ENCODE measurements around the gene SLC26A6.

Gene SLC26A6

DNA sequence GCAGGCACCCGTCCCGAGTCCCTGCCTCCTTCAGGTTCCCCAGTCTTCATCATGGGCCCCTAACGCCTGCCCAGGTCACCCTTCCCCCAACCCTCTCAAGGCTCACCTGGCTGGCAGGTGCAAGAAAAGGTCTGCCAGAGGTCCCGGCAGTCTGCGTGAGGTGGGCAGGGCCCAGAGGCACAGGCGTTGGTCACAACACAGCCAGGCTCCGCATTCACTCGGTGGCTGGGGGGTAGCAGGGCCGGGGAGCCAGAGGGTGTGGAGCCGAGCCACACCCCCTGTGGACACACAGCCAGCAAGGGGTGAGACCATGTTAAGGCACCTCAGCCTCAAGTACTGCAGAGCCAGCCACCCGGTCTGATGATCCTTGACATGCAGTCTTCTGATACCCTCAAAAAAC lies 16.5 kb upstream of the SLC26A6 start:
- TF ChIP-seq CTCF (IDR thresholded peaks at IDR 0.05; ENCODE audit: extremely low read depth, missing control alignments), result no peak
- DNase-seq (ENCODE audit: low spot score), result no peak

GRCh38 chr3:48650723-48651122 lies 15.5 kb upstream of the SLC26A6 start:
- TF ChIP-seq CTCF (IDR thresholded peaks at IDR 0.05; ENCODE audit: extremely low read depth, missing control alignments), result no peak
- no peak for DNase-seq (ENCODE audit: low spot score)

- no peak for TF ChIP-seq CTCF (IDR thresholded peaks at IDR 0.05; ENCODE audit: extremely low read depth, missing control alignments)
- DNase-seq (ENCODE audit: low spot score), result no peak
These were observed 13.1 kb upstream of the SLC26A6 start for GRCh38 chr3:48648188-48648850.

- DNase-seq (ENCODE audit: low spot score), result no peak
- no peak for TF ChIP-seq CTCF (IDR thresholded peaks at IDR 0.05; ENCODE audit: extremely low read depth, missing control alignments)
These were observed 12.5 kb upstream of the SLC26A6 start for GRCh38 chr3:48647714-48648113.

- no peak for DNase-seq (ENCODE audit: low spot score)
These were observed 9.9 kb upstream of the SLC26A6 start for GRCh38 chr3:48644898-48645760.

GRCh38 chr3:48642605-48643004 lies 7.3 kb upstream of the SLC26A6 start:
- no peak for TF ChIP-seq CTCF (IDR thresholded peaks at IDR 0.05; ENCODE audit: extremely low read depth, missing control alignments)
- no peak for DNase-seq (ENCODE audit: low spot score)

More at GRCh38 chr3:48644898-48645760, 9.9 kb upstream of the SLC26A6 start:
- TF ChIP-seq CTCF (IDR thresholded peaks at IDR 0.05; ENCODE audit: extremely low read depth, missing control alignments), result no peak

DNA sequence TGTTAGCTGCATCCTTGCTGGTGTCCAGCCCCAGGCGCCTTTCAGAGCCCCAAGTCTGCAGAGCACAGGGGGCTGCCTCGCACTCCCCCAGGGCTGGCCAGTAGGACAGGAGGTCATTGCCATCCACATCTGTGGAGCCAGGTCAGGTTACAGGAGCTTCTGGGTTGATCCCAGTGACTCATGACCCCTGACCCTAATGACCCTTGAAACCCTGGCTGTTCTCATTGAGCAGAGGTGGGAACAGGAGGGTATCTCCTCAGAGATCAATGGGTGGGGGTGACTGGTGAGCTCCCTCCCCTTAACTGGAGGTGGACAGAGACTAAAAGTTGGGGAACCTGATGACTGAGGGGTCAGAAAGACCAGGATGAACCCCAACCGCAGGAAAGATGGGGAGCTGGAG lies 6.1 kb upstream of the SLC26A6 start:
- DNase-seq (ENCODE audit: low spot score), result no peak
- no peak for TF ChIP-seq CTCF (IDR thresholded peaks at IDR 0.05; ENCODE audit: extremely low read depth, missing control alignments)

All from GM20000 (cell line).